ENCODE results near the gene GUK1. TPM values are rescaled to one million over a fixed set of nuclear protein-coding genes. Genes with fewer than 3 reads are reported as not detected.

The GUK1 gene
- total RNA-seq, 1 donor: 278 TPM

- peak overlapping the region; percentile 93 for H3K27ac ChIP-seq (ENCODE audit: low read depth, low read length)
- peaks cover 8% of the 10 kb centered on the region for H3K36me3 ChIP-seq (ENCODE audit: insufficient read depth, low read length)
These were observed 3.6 kb downstream of the GUK1 start for GRCh38 chr1:228143480-228144192.

DNA sequence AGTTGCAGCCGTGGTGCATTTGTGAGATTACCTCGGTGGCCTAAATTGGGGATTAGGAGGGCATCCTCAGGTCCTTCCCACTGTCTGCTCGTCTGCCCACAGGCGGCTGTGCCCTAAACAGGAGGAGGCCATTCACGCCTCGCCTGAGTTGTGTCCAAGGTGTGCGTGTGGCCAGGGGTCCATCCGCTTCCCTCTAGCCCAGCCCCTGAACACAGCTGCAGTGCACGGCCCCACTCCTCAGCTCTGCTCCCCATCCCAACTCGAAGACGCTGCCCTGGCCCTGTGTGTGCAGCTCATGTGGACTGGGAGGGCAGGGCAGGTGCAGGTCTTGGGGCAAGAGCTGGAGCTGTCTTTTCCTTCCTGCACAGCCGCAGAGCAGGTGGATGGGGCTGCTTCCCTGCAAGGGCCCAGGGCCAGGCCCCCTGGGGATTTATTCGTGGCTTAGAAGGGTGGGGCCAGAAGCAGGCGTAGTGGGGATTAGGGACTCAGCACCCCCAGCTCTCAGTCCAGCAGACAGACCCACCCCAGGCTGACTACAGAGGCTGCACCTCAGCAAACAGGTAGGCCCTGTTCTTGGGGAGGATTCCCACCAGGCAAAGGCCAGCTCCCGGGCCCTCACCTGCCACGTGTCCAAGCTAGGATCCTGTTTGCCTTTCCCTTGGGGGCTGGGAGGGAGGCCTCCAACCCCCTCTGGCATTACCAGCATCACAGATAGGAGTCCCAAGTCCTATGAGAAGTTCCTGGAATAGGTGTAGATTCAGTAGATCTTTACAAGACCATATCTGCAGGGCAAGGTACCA, 4.3 kb downstream of the GUK1 start:
- no peak for TF ChIP-seq CTCF (IDR thresholded peaks at IDR 0.05; ENCODE audit: extremely low read depth, low read depth, low read length)
- Histone ChIP-seq H3K27ac (ENCODE audit: low read depth, low read length) (no peak overlapping the region), H3K4me1 (ENCODE audit: insufficient read depth, low read length) (peaks cover 20% of the 10 kb centered on the region), H3K79me2 (ENCODE audit: insufficient read depth, low read length) (peaks cover 89% of the 10 kb centered on the region), H4K20me1 (ENCODE audit: insufficient read depth, low read length) (peaks cover 58% of the 10 kb centered on the region), H3K4me3 (ENCODE audit: insufficient read depth, low read length) (no peak overlapping the region), H3K27me3 (ENCODE audit: insufficient read depth, low read length) (no peaks in the 10 kb centered on the region), H3K9me3 (ENCODE audit: low read depth, low read length) (no peaks in the 10 kb centered on the region), H3K36me3 (ENCODE audit: insufficient read depth, low read length) (peaks cover 8% of the 10 kb centered on the region), H3K4me2 (ENCODE audit: insufficient read depth, low read length) (no peak overlapping the region), H2AFZ (ENCODE audit: low read length) (no peak overlapping the region)
- peak; percentile 75 for DNase-seq (ENCODE audit: insufficient read length, low spot score, missing footprints)

More at GRCh38 chr1:228143480-228144192, 3.6 kb downstream of the GUK1 start:
- H3K4me2 ChIP-seq (ENCODE audit: insufficient read depth, low read length): no peak overlapping the region
- peaks cover 20% of the 10 kb centered on the region for H3K4me1 ChIP-seq (ENCODE audit: insufficient read depth, low read length)
- peak; percentile 45 for DNase-seq (ENCODE audit: insufficient read length, low spot score, missing footprints)
- no peaks in the 10 kb centered on the region for H3K9me3 ChIP-seq (ENCODE audit: low read depth, low read length)
- no peak overlapping the region for H2AFZ ChIP-seq (ENCODE audit: low read length)
- no peak for TF ChIP-seq CTCF (IDR thresholded peaks at IDR 0.05; ENCODE audit: extremely low read depth, low read depth, low read length)
- peaks cover 58% of the 10 kb centered on the region for H4K20me1 ChIP-seq (ENCODE audit: insufficient read depth, low read length)
- no peaks in the 10 kb centered on the region for H3K27me3 ChIP-seq (ENCODE audit: insufficient read depth, low read length)
- no peak overlapping the region for H3K4me3 ChIP-seq (ENCODE audit: insufficient read depth, low read length)
- H3K79me2 ChIP-seq (ENCODE audit: insufficient read depth, low read length): peaks cover 82% of the 10 kb centered on the region

GRCh38 chr1:228144993-228145343, 4.9 kb downstream of the GUK1 start:
- TF ChIP-seq CTCF (IDR thresholded peaks at IDR 0.05; ENCODE audit: extremely low read depth, low read depth, low read length): no peak
- peaks cover 94% of the 10 kb centered on the region for H3K79me2 ChIP-seq (ENCODE audit: insufficient read depth, low read length)
- H3K27ac ChIP-seq (ENCODE audit: low read depth, low read length): no peak overlapping the region
- no peak overlapping the region for H3K4me3 ChIP-seq (ENCODE audit: insufficient read depth, low read length)
- no peaks in the 10 kb centered on the region for H3K27me3 ChIP-seq (ENCODE audit: insufficient read depth, low read length)
- peaks cover 60% of the 10 kb centered on the region for H4K20me1 ChIP-seq (ENCODE audit: insufficient read depth, low read length)
- H3K4me2 ChIP-seq (ENCODE audit: insufficient read depth, low read length): no peak overlapping the region
- peaks cover 23% of the 10 kb centered on the region for H3K4me1 ChIP-seq (ENCODE audit: insufficient read depth, low read length)
- peaks cover 8% of the 10 kb centered on the region for H3K36me3 ChIP-seq (ENCODE audit: insufficient read depth, low read length)
- H2AFZ ChIP-seq (ENCODE audit: low read length): no peak overlapping the region
- H3K9me3 ChIP-seq (ENCODE audit: low read depth, low read length): no peaks in the 10 kb centered on the region
- DNase-seq (ENCODE audit: insufficient read length, low spot score, missing footprints): peak; percentile 73
